GM12892 (cell line): ENCODE data around the gene DPEP2NB.
"Not testable (repeated sequence)": the region's sequence is repeated elsewhere in the genome, so short reads cannot be mapped to it uniquely, and the experiment has no call there.

Experiments
- POLR2A ChIP-seq: IDR thresholded peaks from 2 replicates; pipeline ENCODE4 v1.6.1; 2011; ENCODE audit warnings: low read depth, low read length, control low read depth
- TAF1 ChIP-seq: IDR thresholded peaks from 2 replicates; pipeline ENCODE4 v1.6.1; 2011; ENCODE audit warnings: low read depth, mild to moderate bottlenecking, control low read depth, low read length, borderline replicate concordance

DNA sequence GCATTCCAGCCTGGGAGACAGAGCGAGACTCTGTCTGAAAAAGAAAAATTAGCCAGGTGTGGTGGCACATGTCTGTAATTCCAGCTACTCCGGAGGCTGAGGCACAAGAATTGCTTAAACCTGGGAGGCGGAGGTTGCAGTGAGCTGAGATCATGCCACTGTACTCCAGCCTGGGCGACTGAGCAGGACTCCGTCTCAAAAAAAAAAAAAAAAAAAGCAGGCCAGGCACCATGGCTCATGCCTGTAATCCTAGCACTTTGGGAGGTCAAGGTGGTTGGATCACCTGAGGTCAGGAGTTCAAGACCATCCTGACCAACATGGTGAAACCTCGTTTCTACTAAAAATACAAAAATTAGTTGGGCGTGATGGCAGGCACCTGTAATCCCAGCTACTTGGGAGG lies 43.4 kb downstream of the DPEP2NB start:
- not testable (repeated sequence) for TF ChIP-seq POLR2A, TAF1
